Measurements from ENCODE around the gene KRTAP4-1.
"Not testable (repeated sequence)": the region's sequence is repeated elsewhere in the genome, so short reads cannot be mapped to it uniquely, and the experiment has no call there.

The KRTAP4-1 gene

GRCh38 chr17:41151525-41151924 lies 33.2 kb downstream of the KRTAP4-1 start:
- no peak for TF ChIP-seq CTCF (IDR thresholded peaks at IDR 0.05; ENCODE audit: control insufficient read depth, insufficient read depth, low read depth, low read length, missing control alignments)
- no peak for DNase-seq (ENCODE audit: low read depth)
- no peak overlapping the region for H3K4me3 ChIP-seq (ENCODE audit: control insufficient read depth, low read depth, low read length)

GRCh38 chr17:41150026-41150425 lies 34.7 kb downstream of the KRTAP4-1 start:
- TF ChIP-seq CTCF (IDR thresholded peaks at IDR 0.05; ENCODE audit: control insufficient read depth, insufficient read depth, low read depth, low read length, missing control alignments), result no peak
- H3K4me3 ChIP-seq (ENCODE audit: control insufficient read depth, low read depth, low read length), result no peak overlapping the region
- no peak for DNase-seq (ENCODE audit: low read depth)

GRCh38 chr17:41149652-41149985 lies 35.1 kb downstream of the KRTAP4-1 start, which contains the start of gene KRTAP4-5:
KRTAP4-5 (minus strand) TSS chr17:41149825; CDS start chr17:41149767, 58 bp downstream.
- no peak for DNase-seq (ENCODE audit: low read depth)
- H3K4me3 ChIP-seq (ENCODE audit: control insufficient read depth, low read depth, low read length), result no peak within 1 kb of the TSS
- TF ChIP-seq CTCF (IDR thresholded peaks at IDR 0.05; ENCODE audit: control insufficient read depth, insufficient read depth, low read depth, low read length, missing control alignments), result no peak

GRCh38 chr17:41148971-41149651 lies 35.6 kb downstream of the KRTAP4-1 start:
- H3K4me3 ChIP-seq (ENCODE audit: control insufficient read depth, low read depth, low read length); DNase-seq (ENCODE audit: low read depth): not testable (repeated sequence)

GRCh38 chr17:41147531-41148204 lies 37.0 kb downstream of the KRTAP4-1 start:
- H3K4me3 ChIP-seq (ENCODE audit: control insufficient read depth, low read depth, low read length), result no peak overlapping the region
- TF ChIP-seq CTCF (IDR thresholded peaks at IDR 0.05; ENCODE audit: control insufficient read depth, insufficient read depth, low read depth, low read length, missing control alignments), result no peak
- no peak for DNase-seq (ENCODE audit: low read depth)

- TF ChIP-seq CTCF (IDR thresholded peaks at IDR 0.05; ENCODE audit: control insufficient read depth, insufficient read depth, low read depth, low read length, missing control alignments), result no peak
- H3K4me3 ChIP-seq (ENCODE audit: control insufficient read depth, low read depth, low read length), result no peak overlapping the region
- no peak for DNase-seq (ENCODE audit: low read depth)
These were observed 39.5 kb downstream of the KRTAP4-1 start for GRCh38 chr17:41145261-41145660.

DNA sequence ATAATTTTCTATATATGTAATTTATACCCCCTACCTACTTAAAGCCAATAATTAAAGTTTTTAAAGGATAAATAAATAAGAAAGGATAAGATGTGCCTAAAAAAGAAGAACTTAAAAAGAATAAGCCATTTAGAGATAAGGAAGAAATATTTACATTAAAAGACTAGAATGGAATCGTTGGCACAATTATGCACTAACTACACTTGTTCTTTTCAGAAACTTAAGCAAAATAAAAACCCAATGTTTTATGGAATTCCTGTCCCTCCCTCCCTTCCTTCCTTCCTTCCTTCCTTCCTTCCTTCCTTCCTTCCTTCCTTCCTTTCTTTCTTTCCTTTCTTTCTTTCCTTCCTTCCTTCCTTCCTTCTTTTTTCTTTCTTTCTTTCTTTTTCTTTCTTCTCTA lies 39.9 kb downstream of the KRTAP4-1 start:
- no peak overlapping the region for H3K4me3 ChIP-seq (ENCODE audit: control insufficient read depth, low read depth, low read length)
- no peak for DNase-seq (ENCODE audit: low read depth)
- no peak for TF ChIP-seq CTCF (IDR thresholded peaks at IDR 0.05; ENCODE audit: control insufficient read depth, insufficient read depth, low read depth, low read length, missing control alignments)
